Measurements from ENCODE around the gene SH2D7.

- TF ChIP-seq CTCF (IDR thresholded peaks at IDR 0.05; ENCODE audit: extremely low read depth in 1 of 2, insufficient read depth in 1 of 2, low read depth in 1 of 2, low read length in 2 of 2): no peak
- TF ChIP-seq JUN (IDR thresholded peaks at IDR 0.05; ENCODE audit: borderline replicate concordance, insufficient read depth, insufficient read length, low read depth): no peak
- TF ChIP-seq POLR2AphosphoS5 (IDR thresholded peaks at IDR 0.05; ENCODE audit: insufficient read depth, low read depth, low read length): no peak
- no peak for TF ChIP-seq MYC (IDR thresholded peaks at IDR 0.05; ENCODE audit: low read depth, low read length)
These were observed 41.5 kb upstream of the SH2D7 start for GRCh38 chr15:78050826-78051225.
